ENCODE measurements around the gene ANKUB1. TPM values are rescaled to one million over a fixed set of nuclear protein-coding genes. Genes with fewer than 3 reads are reported as not detected.

Gene ANKUB1
- polyA plus RNA-seq, 1 donor from 2014 or later = not detected

DNA sequence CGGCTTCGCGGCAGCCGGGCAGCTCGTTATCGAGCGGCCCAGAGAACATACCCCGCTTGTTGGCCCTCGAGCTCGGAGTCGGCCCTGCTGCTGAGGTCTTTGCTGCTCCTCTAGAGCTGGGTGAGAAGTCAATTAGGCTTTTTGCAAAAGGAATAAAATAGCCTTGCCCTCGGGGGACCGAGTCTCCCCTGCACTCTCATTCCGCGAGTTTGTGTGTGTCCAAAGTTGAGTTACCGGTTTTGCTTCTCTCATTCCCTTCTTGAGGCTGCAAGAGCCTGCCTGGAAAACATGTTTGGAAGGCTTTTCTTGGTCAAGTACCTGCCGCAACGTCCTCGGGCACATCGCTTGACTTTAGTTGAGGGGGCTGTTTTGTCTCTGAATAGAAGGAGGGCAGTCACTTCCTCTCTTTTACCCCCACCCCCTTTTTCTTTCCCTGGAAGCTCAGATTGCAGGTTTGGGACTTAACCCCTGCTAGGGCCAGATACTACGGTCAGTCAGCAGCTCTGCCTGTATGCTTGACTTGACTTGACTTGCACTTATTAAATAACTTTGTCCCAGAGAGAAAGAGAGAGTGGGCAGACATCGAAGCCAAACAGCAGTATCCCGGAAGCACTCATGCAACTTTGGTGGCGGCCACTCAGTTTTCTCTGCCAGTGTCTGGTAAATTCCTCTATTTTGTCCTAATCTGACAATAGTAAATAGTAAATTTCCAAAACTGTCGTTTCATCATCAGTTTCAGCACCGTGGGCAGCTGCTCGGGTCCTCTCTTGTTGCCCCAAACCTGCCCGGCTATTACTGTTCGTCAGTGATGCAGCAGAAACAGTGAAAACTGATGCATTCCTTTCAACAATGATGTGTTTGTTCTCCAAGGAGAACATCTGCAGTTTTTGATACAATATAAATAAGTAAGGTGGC lies 21.3 kb upstream of the ANKUB1 start:
- Histone ChIP-seq H3K4me3 (ENCODE audit: low read length) (peak overlapping the region; percentile 87), H3K36me3 (ENCODE audit: insufficient read depth, low read length) (no peaks in the 10 kb centered on the region), H2AFZ (ENCODE audit: low read depth, low read length) (peak overlapping the region; percentile 98), H4K20me1 (ENCODE audit: insufficient read depth) (no peaks in the 10 kb centered on the region), H3K27ac (ENCODE audit: low read length) (peak overlapping the region; percentile 83), H3K9me2 (ENCODE audit: insufficient read depth, low read length) (no peaks in the 10 kb centered on the region), H3K4me2 (ENCODE audit: low read length) (peak overlapping the region; percentile 97), H3F3A (ENCODE audit: insufficient read depth, low read length, poor library complexity, severe bottlenecking) (no peaks in the 10 kb centered on the region), H3K9ac (ENCODE audit: low read length) (peak overlapping the region; percentile 82), H3K27me3 (ENCODE audit: insufficient read depth, low read depth, low read length) (no peaks in the 10 kb centered on the region), H3K9me3 (ENCODE audit: low read length) (no peaks in the 10 kb centered on the region), H3K79me2 (replicated peaks; ENCODE audit: insufficient read depth, low read length) (peaks cover 47% of the 10 kb centered on the region)
- TF ChIP-seq RAD21 (conservative IDR thresholded peaks at IDR 0.05) (no peak), TAF1 (IDR thresholded peaks at IDR 0.05; ENCODE audit: low read depth) (no peak), CTCF (IDR thresholded peaks at IDR 0.05; ENCODE audit: poor library complexity, severe bottlenecking) (no peak), EZH2 (IDR thresholded peaks at IDR 0.05; ENCODE audit: borderline replicate concordance, insufficient read depth, low read length, poor library complexity, severe bottlenecking) (no peak), MXI1 (conservative IDR thresholded peaks at IDR 0.05; ENCODE audit: poor library complexity, severe bottlenecking) (no peak), POLR2AphosphoS5 (IDR thresholded peaks at IDR 0.05) (no peak), EP300 (conservative IDR thresholded peaks at IDR 0.05; ENCODE audit: poor library complexity, severe bottlenecking) (no peak)
- TF ChIP-seq, protein P1, sequence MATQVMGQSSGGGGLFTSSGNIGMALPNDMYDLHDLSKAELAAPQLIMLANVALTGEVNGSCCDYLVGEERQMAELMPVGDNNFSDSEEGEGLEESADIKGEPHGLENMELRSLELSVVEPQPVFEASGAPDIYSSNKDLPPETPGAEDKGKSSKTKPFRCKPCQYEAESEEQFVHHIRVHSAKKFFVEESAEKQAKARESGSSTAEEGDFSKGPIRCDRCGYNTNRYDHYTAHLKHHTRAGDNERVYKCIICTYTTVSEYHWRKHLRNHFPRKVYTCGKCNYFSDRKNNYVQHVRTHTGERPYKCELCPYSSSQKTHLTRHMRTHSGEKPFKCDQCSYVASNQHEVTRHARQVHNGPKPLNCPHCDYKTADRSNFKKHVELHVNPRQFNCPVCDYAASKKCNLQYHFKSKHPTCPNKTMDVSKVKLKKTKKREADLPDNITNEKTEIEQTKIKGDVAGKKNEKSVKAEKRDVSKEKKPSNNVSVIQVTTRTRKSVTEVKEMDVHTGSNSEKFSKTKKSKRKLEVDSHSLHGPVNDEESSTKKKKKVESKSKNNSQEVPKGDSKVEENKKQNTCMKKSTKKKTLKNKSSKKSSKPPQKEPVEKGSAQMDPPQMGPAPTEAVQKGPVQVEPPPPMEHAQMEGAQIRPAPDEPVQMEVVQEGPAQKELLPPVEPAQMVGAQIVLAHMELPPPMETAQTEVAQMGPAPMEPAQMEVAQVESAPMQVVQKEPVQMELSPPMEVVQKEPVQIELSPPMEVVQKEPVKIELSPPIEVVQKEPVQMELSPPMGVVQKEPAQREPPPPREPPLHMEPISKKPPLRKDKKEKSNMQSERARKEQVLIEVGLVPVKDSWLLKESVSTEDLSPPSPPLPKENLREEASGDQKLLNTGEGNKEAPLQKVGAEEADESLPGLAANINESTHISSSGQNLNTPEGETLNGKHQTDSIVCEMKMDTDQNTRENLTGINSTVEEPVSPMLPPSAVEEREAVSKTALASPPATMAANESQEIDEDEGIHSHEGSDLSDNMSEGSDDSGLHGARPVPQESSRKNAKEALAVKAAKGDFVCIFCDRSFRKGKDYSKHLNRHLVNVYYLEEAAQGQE (IDR thresholded peaks at IDR 0.05; ENCODE audit: borderline replicate concordance) = no peak

DNA sequence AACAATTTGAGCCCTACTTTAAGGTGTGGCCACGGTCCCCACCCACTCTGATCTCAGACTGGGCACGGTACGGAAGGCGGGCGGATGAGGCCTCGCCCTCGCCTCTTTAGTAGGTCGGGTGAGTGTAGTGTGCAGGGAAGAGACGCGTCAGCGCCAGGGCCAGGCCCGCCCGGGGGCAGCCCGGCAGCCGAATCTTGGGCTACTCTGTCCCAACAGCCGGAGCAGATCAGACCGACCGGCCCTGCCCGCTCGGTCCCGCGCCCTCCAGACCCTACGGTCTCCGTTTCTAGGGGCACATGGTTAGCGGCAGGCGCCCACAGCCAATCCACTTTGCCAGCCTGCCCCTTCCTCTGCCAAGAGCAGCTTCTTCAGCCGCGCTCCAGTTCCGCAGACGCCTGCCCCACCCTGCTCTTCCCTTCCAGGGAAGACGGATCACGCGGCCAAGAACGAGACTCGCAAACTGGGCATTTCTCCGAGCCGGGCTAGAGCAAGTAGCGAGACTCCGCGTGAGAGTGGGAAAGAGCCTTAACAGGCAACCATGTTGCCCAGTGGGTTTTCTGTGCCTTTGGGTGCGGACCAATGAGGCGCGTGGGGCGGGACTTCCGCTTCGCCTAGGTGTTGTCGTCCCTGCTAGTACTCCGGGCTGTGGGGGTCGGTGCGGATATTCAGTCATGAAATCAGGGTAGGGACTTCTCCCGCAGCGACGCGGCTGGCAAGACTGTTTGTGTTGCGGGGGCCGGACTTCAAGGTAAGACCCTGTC lies 20.4 kb upstream of the ANKUB1 start, which contains the start of gene RNF13:
Gene RNF13 (plus strand): TSS at position 610 of the 761 bp plus-strand sequence. CDS start 32,812 bp downstream, outside the sequence.
- H3K27me3 ChIP-seq (ENCODE audit: insufficient read depth, low read depth, low read length) = no peaks in the 10 kb centered on the region
- H3K9ac ChIP-seq (ENCODE audit: low read length) = peak within 1 kb of the TSS; percentile 82
- peak within 1 kb of the TSS; percentile 87 for H3K4me3 ChIP-seq (ENCODE audit: low read length)
- H3K9me3 ChIP-seq (ENCODE audit: low read length) = no peaks in the 10 kb centered on the region
- no peaks in the 10 kb centered on the region for H3F3A ChIP-seq (ENCODE audit: insufficient read depth, low read length, poor library complexity, severe bottlenecking)
- no peaks in the 10 kb centered on the region for H3K9me2 ChIP-seq (ENCODE audit: insufficient read depth, low read length)
- H4K20me1 ChIP-seq (ENCODE audit: insufficient read depth) = no peaks in the 10 kb centered on the region
- H3K4me2 ChIP-seq (ENCODE audit: low read length) = peak within 1 kb of the TSS; percentile 97
- H3K27ac ChIP-seq (ENCODE audit: low read length) = peak within 1 kb of the TSS; percentile 83
- TF ChIP-seq MXI1 (conservative IDR thresholded peaks at IDR 0.05; ENCODE audit: poor library complexity, severe bottlenecking) (peak; percentile 73), EP300 (conservative IDR thresholded peaks at IDR 0.05; ENCODE audit: poor library complexity, severe bottlenecking) (no peak), POLR2AphosphoS5 (IDR thresholded peaks at IDR 0.05) (peak; percentile 91), TAF1 (IDR thresholded peaks at IDR 0.05; ENCODE audit: low read depth) (peak; percentile 68), SMC3 (conservative IDR thresholded peaks at IDR 0.05; ENCODE audit: poor library complexity) (no peak), EZH2 (IDR thresholded peaks at IDR 0.05; ENCODE audit: borderline replicate concordance, insufficient read depth, low read length, poor library complexity, severe bottlenecking) (no peak), RAD21 (conservative IDR thresholded peaks at IDR 0.05) (no peak), CTCF (IDR thresholded peaks at IDR 0.05; ENCODE audit: poor library complexity, severe bottlenecking) (no peak)
- TF ChIP-seq, protein P1 (IDR thresholded peaks at IDR 0.05; ENCODE audit: borderline replicate concordance) = peak; percentile 72
- peak within 1 kb of the TSS; percentile 98 for H2AFZ ChIP-seq (ENCODE audit: low read depth, low read length)
- H3K79me2 ChIP-seq (replicated peaks; ENCODE audit: insufficient read depth, low read length) = peaks cover 39% of the 10 kb centered on the region
- H3K36me3 ChIP-seq (ENCODE audit: insufficient read depth, low read length) = no peaks in the 10 kb centered on the region
